ENCODE data around the gene LINGO3. TPM values are rescaled to one million over a fixed set of nuclear protein-coding genes. Genes with fewer than 3 reads are reported as not detected.
A peak's percentile ranks its signal among the peaks of the same experiment; 100 is the strongest.

Gene LINGO3
- polyA plus RNA-seq, 1 donor (not counting 4 experiments of a cell fraction or from before 2014, with no cell fraction given), result not detected

DNA sequence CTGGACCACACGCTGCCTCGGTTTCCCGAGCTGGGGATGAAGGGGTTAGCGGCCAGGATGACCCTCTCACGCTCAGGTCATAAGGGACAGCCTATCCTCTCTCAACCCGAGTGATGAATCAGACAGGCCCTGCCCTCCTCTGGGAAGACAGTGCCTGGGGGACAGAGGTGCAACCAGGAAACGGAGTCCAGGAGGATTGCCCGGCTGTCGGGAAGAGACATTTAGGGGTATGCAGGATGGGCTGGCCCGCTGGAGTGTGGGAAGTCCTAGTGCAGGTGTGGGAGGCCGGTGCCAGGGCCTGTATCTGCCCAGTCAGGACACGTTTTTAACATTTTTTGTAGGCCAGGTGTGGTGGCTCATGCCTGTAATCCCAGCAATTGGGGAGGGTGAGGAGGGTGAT lies 12.1 kb upstream of the LINGO3 start:
- Histone ChIP-seq H3K4me1 (ENCODE audit: control insufficient read depth, extremely low read depth, insufficient read depth, low read length) (peaks cover 2% of the 10 kb centered on the region), H3K36me3 (ENCODE audit: control insufficient read depth in 2 of 2, extremely low read depth in 1 of 2, insufficient read depth in 2 of 2, low read length in 2 of 2) (peaks cover 6 to 15% of the 10 kb centered on the region in 2 experiments), H2AFZ (ENCODE audit: control insufficient read depth, low read length) (no peak overlapping the region), H4K20me1 (ENCODE audit: control insufficient read depth, extremely low read depth, insufficient read depth, low read length) (no peaks in the 10 kb centered on the region), H3K79me2 (ENCODE audit: control insufficient read depth, insufficient read depth, low read length) (peaks cover 8% of the 10 kb centered on the region), H3K4me2 (ENCODE audit: control insufficient read depth, extremely low read depth, insufficient read depth, low read depth, low read length) (no peak overlapping the region), H3K9me1 (ENCODE audit: control insufficient read depth, extremely low read depth, insufficient read depth, low read length) (no peaks in the 10 kb centered on the region), H3K27me3 (ENCODE audit: control insufficient read depth, extremely low read depth, insufficient read depth, low read length) (no peaks in the 10 kb centered on the region), H3K27ac (ENCODE audit: control insufficient read depth, insufficient read depth, low read length) (no peak overlapping the region), H3K4me3 (ENCODE audit: control insufficient read depth in 2 of 3, extremely low read depth in 1 of 3, insufficient read depth in 2 of 3, low read depth in 1 of 3, low read length in 3 of 3) (no peak overlapping the region), H3K9ac (ENCODE audit: control insufficient read depth, extremely low read depth, insufficient read depth, low read length) (no peak overlapping the region), H3K9me3 (ENCODE audit: control insufficient read depth, low read depth, low read length) (no peaks in the 10 kb centered on the region)
- DNase-seq (ENCODE audit: low read depth, low spot score) (peak; percentile 13), FAIRE-seq (peak; percentile 46)
- dilution Hi-C loops (cut with MboI; ENCODE audit: extremely low pct_ligation_motif_present, low sequenced_read_pairs), result no loop called here
- TF ChIP-seq, protein P1, sequence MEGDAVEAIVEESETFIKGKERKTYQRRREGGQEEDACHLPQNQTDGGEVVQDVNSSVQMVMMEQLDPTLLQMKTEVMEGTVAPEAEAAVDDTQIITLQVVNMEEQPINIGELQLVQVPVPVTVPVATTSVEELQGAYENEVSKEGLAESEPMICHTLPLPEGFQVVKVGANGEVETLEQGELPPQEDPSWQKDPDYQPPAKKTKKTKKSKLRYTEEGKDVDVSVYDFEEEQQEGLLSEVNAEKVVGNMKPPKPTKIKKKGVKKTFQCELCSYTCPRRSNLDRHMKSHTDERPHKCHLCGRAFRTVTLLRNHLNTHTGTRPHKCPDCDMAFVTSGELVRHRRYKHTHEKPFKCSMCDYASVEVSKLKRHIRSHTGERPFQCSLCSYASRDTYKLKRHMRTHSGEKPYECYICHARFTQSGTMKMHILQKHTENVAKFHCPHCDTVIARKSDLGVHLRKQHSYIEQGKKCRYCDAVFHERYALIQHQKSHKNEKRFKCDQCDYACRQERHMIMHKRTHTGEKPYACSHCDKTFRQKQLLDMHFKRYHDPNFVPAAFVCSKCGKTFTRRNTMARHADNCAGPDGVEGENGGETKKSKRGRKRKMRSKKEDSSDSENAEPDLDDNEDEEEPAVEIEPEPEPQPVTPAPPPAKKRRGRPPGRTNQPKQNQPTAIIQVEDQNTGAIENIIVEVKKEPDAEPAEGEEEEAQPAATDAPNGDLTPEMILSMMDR (optimal IDR thresholded peaks at IDR 0.05 in 1 of 3, IDR thresholded peaks at IDR 0.05 in 1 of 3, conservative IDR thresholded peaks at IDR 0.05 in 1 of 3; ENCODE audit: extremely low read depth in 1 of 3, insufficient read depth in 2 of 3, low read length in 3 of 3), result no peak
- no peak for TF ChIP-seq EZH2 (IDR thresholded peaks at IDR 0.05; ENCODE audit: low read length)

DNA sequence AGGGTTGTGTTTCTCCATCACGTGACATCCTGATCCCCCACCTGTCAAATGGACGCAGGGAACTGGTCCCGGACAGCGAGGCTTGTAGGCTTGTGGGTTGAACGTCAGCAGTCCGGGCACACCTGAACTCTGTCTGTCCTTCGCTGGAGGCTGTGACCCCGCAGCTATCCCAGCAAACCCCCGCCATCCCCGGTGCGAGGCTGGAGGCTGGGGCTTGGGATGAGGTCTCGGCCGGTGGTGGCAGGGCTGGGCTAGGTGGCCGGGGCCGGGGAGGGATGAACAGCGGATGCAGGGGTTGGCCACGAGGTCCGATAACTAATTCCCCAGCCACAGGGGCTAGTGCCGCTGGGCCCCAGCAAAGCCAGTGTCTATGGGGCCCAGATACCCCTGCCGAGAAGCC lies 11.6 kb upstream of the LINGO3 start:
- H3K79me2 ChIP-seq (ENCODE audit: control insufficient read depth, insufficient read depth, low read length), result peaks cover 3% of the 10 kb centered on the region
- dilution Hi-C loops (cut with MboI; ENCODE audit: extremely low pct_ligation_motif_present, low sequenced_read_pairs), result no loop called here
- H3K9ac ChIP-seq (ENCODE audit: control insufficient read depth, extremely low read depth, insufficient read depth, low read length), result no peak overlapping the region
- H4K20me1 ChIP-seq (ENCODE audit: control insufficient read depth, extremely low read depth, insufficient read depth, low read length), result no peaks in the 10 kb centered on the region
- H3K27me3 ChIP-seq (ENCODE audit: control insufficient read depth, extremely low read depth, insufficient read depth, low read length), result no peaks in the 10 kb centered on the region
- peaks cover 2% of the 10 kb centered on the region for H3K4me1 ChIP-seq (ENCODE audit: control insufficient read depth, extremely low read depth, insufficient read depth, low read length)
- no peak overlapping the region for H3K4me3 ChIP-seq (ENCODE audit: control insufficient read depth in 2 of 3, extremely low read depth in 1 of 3, insufficient read depth in 2 of 3, low read depth in 1 of 3, low read length in 3 of 3)
- H2AFZ ChIP-seq (ENCODE audit: control insufficient read depth, low read length), result no peak overlapping the region
- no peak for FAIRE-seq
- TF ChIP-seq, protein P1 (optimal IDR thresholded peaks at IDR 0.05 in 1 of 3, IDR thresholded peaks at IDR 0.05 in 1 of 3, conservative IDR thresholded peaks at IDR 0.05 in 1 of 3; ENCODE audit: extremely low read depth in 1 of 3, insufficient read depth in 2 of 3, low read length in 3 of 3), result no peak
- no peak for TF ChIP-seq EZH2 (IDR thresholded peaks at IDR 0.05; ENCODE audit: low read length)
- no peak overlapping the region for H3K4me2 ChIP-seq (ENCODE audit: control insufficient read depth, extremely low read depth, insufficient read depth, low read depth, low read length)
- no peaks in the 10 kb centered on the region for H3K9me1 ChIP-seq (ENCODE audit: control insufficient read depth, extremely low read depth, insufficient read depth, low read length)
- peaks cover 5 to 11% of the 10 kb centered on the region in 2 experiments for H3K36me3 ChIP-seq (ENCODE audit: control insufficient read depth in 2 of 2, extremely low read depth in 1 of 2, insufficient read depth in 2 of 2, low read length in 2 of 2)
- no peak for DNase-seq (ENCODE audit: low read depth, low spot score)
- no peaks in the 10 kb centered on the region for H3K9me3 ChIP-seq (ENCODE audit: control insufficient read depth, low read depth, low read length)
- H3K27ac ChIP-seq (ENCODE audit: control insufficient read depth, insufficient read depth, low read length), result no peak overlapping the region

All from keratinocyte (primary cell).